IPS-20b (cell line): ENCODE measurements around the gene TTC16.

Source experiments
- H3K27ac ChIP-seq: one replicate; pipeline ENCODE4 v1.5.1; 2013; ENCODE audit warnings: low read length
- H3K27me3 ChIP-seq: 2 replicates; pipeline ENCODE4 v1.6.1; 2013; ENCODE audit warnings: mild to moderate bottlenecking, low read length, inconsistent platforms; ENCODE audit not compliant: insufficient read depth
- H3K36me3 ChIP-seq: 2 replicates; pipeline ENCODE4 v1.6.1; 2013; ENCODE audit warnings: low read depth, mild to moderate bottlenecking, inconsistent platforms, low read length, moderate library complexity; ENCODE audit not compliant: insufficient read depth
- H3K4me1 ChIP-seq: 2 replicates; pipeline ENCODE4 v1.6.1; 2013; ENCODE audit warnings: mild to moderate bottlenecking, control low read depth, inconsistent platforms, low read length, moderate library complexity; ENCODE audit not compliant: insufficient read depth
- H3K4me3 ChIP-seq: 2 replicates; pipeline ENCODE4 v1.5.1; 2013; ENCODE audit warnings: mild to moderate bottlenecking, low read length, inconsistent platforms
- H3K9ac ChIP-seq: 2 replicates; pipeline ENCODE4 v1.6.1; 2013; ENCODE audit warnings: low read depth, mild to moderate bottlenecking, inconsistent platforms, low read length, moderate library complexity
- H3K9me3 ChIP-seq: 2 replicates; pipeline ENCODE4 v1.6.1; 2013; ENCODE audit warnings: mild to moderate bottlenecking, low read depth, low read length, inconsistent platforms; ENCODE audit not compliant: insufficient read depth

Gene TTC16

DNA sequence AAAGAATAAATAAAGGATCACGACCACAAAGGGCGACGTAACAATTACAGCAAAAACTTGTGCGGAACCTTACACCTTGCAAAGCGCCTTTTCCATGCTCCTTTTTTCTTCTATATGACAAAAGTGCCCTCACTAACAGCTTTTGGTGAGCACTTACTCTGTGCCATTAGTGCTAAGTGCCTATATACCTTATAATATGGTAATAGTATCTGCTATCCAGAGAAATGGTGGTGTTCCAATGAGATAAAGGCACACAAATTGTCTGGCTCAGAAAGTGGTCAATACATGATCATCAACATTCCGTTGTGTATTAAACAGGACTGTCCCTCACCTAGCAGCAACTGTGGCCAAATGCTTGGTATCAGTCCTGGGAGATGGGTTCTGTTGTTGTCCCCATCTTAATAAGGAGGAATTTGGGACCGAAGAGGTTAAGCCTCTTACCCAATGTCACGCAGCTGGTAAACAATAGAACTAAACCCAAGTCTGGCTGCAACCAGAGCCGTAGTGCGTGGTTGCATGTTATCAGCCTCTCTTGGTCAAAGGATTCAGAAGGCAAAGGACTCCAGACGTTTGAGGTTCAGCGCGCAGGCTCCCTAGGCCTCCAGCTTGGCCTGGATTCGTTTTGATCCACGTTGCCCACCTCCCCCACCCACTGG lies 19.8 kb downstream of the TTC16 start:
- Histone ChIP-seq H3K9ac (no peak overlapping the region; the same call in 1 of the 2 replicates), H3K36me3 (no peaks in the 10 kb centered on the region), H3K27ac (no peak overlapping the region)

DNA sequence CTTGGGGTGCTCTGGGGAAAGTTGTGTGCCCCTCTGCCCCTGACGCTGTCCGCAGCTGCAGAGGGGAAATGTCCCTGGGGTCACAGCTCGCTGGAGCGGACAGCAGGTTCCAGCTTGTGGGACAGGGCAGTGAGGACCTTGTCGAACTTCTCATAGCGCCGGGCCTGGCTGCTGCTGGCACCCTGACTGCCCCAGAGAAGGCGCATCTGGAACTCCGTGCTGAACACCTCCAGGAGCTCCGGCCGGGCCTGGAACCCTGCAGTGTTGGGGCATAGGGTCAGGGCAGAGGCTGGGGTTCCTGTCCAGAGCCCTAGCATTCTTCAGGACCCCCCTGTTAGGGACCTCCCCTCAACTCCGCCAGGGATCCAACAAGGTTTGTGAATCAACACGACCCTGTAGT lies 22.8 kb downstream of the TTC16 start:
- Histone ChIP-seq H3K4me1 (no peaks in the 10 kb centered on the region; the same call in 1 of the 2 replicates), H3K9ac (no peak overlapping the region), H3K27me3 (no peaks in the 10 kb centered on the region), H3K27ac (no peak overlapping the region), H3K36me3 (no peaks in the 10 kb centered on the region), H3K9me3 (no peaks in the 10 kb centered on the region), H3K4me3 (no peak overlapping the region)

More for the DNA sequence above, 19.8 kb downstream of the TTC16 start:
- Histone ChIP-seq H3K9me3 (no peaks in the 10 kb centered on the region), H3K4me3 (peak overlapping the region; percentile 44; the same call in 1 of the 2 replicates), H3K4me1 (no peaks in the 10 kb centered on the region), H3K27me3 (no peaks in the 10 kb centered on the region)

DNA sequence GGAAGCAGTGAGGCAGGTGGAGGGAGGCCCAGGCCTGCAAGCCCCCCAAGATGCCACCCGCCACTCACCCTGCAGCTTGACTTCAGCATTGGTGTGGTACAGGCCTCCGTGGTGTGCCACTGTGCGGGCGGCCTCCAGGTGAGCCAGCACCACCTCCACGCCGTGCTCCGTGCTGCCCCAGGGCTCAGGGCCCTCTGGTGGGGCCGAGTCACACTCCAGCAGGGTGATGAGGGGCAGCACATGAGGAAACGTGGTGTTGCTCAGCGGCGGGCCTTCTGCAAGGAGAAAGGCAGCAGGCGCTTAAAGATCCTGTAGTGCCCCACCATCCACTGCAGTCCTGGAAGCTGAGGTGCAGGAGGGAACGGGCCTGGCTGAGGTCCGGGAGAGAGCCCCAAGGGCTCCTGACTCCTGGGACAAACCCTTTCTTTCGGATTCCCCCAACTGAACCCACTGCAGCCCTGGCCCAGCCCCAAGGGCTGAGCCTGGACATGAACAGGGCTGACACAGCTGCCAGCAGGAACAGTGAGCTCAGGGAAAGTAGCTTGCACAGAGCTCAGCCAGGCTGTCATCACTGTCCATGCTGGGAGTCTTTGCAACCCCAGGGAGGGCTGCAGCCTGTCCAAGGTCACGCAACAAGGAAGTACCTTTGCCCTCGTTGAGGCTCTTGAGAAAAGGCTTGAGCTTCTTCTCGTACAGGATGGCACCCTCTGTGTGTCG lies 23.9 kb downstream of the TTC16 start:
- no peak overlapping the region for H3K27ac ChIP-seq
- H3K9ac ChIP-seq = no peak overlapping the region
- H3K36me3 ChIP-seq = no peaks in the 10 kb centered on the region
- no peaks in the 10 kb centered on the region; the same call in 1 of the 2 replicates for H3K4me1 ChIP-seq
- no peak overlapping the region for H3K4me3 ChIP-seq
- H3K9me3 ChIP-seq = no peaks in the 10 kb centered on the region
- H3K27me3 ChIP-seq = no peaks in the 10 kb centered on the region

DNA sequence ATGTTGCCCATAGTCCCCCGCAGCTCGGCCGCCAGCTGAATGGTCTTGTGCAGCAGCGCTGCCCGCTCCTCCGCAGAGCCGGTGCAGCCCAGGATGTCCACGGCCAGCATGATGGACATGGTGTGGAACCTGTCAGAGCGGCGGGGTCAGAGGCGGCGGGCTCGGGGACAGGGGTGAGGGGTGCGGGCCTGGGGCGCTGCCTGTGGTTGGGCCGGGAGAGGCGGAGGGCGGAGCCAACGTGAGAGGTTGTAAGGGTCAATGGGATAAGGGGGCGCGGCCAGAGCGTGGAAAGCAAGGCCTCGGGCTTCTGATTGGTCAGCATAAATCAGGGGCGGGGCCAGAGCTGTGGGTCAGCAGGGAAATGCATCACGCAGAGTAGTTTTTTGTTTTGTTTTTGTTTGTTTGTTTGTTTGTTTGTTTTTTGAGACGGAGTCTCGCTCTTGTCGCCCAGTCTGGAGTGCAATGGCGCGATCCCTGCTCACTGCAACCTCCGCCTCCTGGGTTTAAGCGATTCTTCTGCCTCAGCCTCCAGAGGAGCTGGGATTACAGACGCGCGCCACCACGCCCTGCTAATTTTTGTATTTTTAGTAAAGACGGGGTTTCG lies 26.1 kb downstream of the TTC16 start:
- H3K27me3 ChIP-seq = no peaks in the 10 kb centered on the region
- H3K27ac ChIP-seq = no peak overlapping the region
- H3K4me3 ChIP-seq = peak overlapping the region; percentile 77
- no peaks in the 10 kb centered on the region for H3K9me3 ChIP-seq
- H3K36me3 ChIP-seq = no peaks in the 10 kb centered on the region
- H3K9ac ChIP-seq = peak overlapping the region; percentile 66; the same call in 1 of the 2 replicates
- no peaks in the 10 kb centered on the region; the same call in 1 of the 2 replicates for H3K4me1 ChIP-seq

DNA sequence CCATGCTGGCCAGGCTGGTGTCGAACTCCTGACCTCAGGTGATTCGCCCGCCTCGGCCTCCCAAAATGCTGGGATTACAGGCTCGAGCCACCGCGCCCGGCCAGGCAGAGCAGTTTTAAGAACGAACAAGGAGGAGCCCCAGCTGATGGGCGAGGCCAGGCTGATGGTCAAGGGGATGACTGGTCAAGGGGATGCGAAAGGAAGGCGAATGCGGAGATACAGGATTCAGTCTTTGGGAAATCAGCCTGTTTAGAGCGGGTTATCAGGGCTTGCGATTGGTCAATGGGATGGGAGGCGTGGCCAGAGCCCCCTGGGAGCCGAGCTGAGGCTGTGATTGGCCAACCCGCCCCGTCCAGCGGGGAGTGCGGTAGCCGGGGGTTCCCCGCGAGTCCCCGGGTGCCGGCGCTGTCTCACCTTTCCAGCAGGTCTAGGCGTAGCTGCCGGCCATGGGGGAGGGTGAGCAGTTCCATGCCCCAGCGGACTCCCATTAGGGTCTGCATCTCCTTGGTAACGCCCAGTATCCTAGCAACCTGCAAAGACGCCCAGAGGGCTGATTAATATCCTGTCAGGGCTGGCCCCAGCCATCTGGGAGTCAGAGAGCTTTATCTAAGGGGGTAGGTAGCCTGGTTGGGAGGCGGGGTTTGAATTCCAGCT lies 26.7 kb downstream of the TTC16 start:
- H3K9me3 ChIP-seq = no peaks in the 10 kb centered on the region
- H3K27me3 ChIP-seq = no peaks in the 10 kb centered on the region
- peak overlapping the region; percentile 66; the same call in 1 of the 2 replicates for H3K9ac ChIP-seq
- no peak overlapping the region for H3K27ac ChIP-seq
- no peaks in the 10 kb centered on the region; the same call in 1 of the 2 replicates for H3K4me1 ChIP-seq
- H3K4me3 ChIP-seq = peak overlapping the region; percentile 77
- H3K36me3 ChIP-seq = no peaks in the 10 kb centered on the region

DNA sequence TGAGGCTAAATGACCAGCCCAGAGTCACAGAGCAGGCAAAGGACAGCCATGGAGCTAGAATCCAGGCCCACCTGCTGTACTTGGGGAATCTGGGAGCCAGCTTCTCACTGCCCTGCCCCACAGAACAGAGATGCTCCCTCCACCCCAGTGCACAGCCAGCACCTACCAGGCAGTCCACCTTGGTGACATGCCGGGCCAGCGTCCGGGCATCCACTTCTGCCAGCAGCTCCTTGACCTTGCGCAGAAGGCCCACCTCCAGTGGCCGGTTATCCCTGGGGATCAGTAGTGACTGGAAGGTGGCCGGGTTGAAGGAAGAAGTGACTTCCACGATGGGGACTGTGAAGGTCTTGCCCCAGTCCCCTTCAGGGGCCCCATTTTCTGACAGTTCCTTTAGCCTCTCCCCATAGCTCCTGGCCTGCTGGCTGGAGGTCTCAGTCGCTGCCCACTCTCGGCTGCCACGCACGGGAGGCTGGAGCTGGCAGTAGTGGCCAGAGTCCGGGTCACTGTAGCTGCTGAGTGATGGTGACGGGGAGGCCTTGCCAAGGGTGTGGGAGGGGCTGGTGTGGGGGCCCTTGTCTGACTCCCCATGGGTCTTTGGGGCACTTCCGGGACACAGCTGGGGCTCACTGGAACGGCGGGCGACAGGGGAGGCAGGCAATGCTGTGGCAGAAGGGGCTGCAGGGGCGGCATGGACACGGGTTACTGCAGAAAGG lies 28.7 kb downstream of the TTC16 start:
- Histone ChIP-seq H3K27ac (no peak overlapping the region), H3K9ac (no peak overlapping the region), H3K27me3 (no peaks in the 10 kb centered on the region), H3K4me3 (no peak overlapping the region), H3K36me3 (peaks cover 11% of the 10 kb centered on the region; the same call in 1 of the 2 replicates), H3K9me3 (no peaks in the 10 kb centered on the region), H3K4me1 (no peaks in the 10 kb centered on the region; the same call in 1 of the 2 replicates)

DNA sequence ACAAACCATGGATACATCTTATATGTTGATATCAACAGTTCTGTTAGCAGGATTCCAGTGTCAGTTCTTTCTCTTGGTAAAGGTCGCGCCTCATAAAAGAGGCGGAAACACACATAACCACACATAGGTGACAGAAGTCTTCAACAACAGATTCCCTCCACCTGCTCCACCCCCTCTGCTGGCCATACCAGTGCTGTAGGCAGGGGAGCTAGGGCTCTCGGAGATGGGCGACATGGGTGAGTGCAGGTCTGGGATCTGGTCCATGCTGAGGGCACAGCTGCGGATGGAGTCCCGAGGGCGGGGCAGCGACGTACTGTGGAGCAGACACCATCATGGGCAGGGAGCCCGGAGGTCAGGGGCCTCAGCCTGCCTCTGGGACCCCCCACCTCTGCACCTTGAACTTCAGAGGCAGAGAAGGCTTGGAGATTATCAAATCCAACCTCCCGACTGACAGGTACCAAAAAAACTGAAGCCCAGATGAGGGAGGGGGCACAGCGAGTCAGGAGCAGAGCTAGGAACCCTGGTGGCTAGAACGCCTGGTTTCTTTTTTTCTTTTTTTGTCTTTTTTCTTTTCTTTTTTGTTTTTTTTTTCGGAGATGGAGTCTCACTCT lies 31.2 kb downstream of the TTC16 start:
- Histone ChIP-seq H3K27me3 (peaks cover 6% of the 10 kb centered on the region), H3K36me3 (peaks cover 19% of the 10 kb centered on the region)

DNA sequence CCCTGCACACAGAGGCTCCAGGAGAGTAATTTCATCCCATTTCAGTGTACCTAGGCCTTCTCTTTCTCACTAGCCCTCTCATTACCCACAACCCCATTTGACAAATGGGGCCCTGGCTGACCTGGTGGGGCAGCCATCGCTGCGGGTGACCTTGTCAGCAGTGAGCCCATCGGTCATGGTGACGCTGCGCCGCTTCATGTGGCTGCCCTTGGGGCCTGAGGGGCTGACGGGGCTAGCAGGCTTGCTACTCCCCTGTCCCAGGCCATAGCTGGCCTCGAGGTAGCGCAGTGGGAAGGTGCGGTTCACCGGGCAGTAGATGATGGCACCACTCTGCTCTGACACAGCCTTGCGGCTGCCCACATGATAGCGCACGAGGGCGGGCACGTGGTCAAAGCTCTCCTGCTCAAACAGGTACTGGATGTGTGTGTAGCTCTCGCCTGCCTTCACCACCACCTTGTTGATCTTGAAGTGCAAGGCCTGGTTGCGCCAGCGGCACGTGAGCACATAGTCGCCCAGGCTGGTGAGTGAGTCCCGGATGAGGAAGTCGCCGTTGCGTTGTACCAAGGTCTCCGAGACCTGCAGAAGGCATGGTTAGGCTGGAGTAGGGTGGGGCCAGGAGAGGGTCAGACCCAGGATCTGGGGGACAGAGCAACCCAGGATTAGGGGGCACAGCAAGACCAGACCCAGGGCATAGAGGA lies 33.4 kb downstream of the TTC16 start:
- Histone ChIP-seq H3K9me3 (no peaks in the 10 kb centered on the region), H3K4me1 (no peaks in the 10 kb centered on the region), H3K4me3 (no peak overlapping the region), H3K27ac (no peak overlapping the region), H3K27me3 (peaks cover 28% of the 10 kb centered on the region), H3K9ac (no peak overlapping the region), H3K36me3 (peaks cover 19% of the 10 kb centered on the region)

More for the DNA sequence above, 31.2 kb downstream of the TTC16 start:
- Histone ChIP-seq H3K4me3 (no peak overlapping the region), H3K4me1 (no peaks in the 10 kb centered on the region; the same call in 1 of the 2 replicates), H3K9ac (no peak overlapping the region), H3K9me3 (no peaks in the 10 kb centered on the region), H3K27ac (no peak overlapping the region)

DNA sequence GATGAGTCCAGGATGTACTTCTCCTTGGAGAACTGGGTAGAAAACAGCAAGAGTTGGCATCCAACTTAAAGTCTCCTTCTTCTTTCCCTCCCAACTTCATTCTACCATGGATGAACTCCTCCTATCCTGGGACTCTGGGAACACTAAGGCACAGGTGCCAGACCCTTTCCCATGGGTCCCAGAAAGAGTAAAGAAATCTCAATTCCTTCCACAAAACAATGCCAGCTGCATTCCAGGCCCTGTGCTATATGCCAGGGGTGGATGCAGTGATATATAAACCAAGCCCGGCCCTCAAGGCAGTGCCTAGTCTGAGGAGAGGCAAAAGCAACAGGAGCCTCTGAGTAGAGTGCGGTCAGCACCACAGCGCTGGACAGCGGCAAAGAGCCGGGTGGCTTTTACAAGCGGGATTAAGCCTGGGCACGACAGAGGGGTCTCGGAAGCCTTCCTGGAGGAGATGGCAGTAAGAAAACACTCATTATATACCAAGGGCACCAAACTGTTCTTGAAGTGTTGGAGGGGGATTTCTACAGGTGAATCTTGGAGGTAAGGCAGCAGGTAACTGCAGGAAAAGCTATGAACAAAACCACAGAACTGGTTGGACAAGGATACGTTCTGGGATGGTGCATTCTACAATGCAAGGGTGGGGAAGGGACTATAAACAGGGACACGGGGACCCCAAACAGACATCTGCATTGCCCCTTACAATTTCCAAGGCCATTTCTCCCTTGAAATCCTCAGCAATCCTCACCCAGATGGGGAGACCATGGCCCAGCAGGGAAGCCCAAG lies 35.6 kb downstream of the TTC16 start:
- Histone ChIP-seq H3K36me3 (peaks cover 19% of the 10 kb centered on the region), H3K4me1 (peaks cover 4% of the 10 kb centered on the region), H3K27ac (no peak overlapping the region), H3K4me3 (no peak overlapping the region), H3K27me3 (peaks cover 45% of the 10 kb centered on the region), H3K9ac (no peak overlapping the region), H3K9me3 (no peaks in the 10 kb centered on the region)

DNA sequence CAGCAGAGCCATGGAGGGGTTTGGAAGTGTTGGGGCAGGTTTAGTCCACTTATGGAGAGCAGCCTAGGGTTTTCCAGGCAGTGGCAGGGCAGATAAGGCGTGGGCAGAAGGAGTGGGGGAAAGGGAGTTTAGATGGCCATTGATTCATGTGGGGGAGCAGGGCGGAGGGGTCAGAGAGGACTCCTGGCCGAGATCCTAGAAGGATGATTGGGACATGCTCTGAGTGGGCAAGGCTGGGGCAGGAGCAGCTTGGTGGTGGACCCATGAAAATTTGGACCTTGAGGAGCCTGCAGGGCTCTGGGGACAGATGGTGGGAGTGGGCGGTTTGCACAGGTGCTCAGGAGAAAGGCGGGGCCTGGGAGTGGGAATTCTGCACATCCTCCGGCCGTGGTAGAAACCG lies 37.3 kb downstream of the TTC16 start:
- Histone ChIP-seq H3K27ac (no peak overlapping the region), H3K9ac (no peak overlapping the region), H3K9me3 (no peaks in the 10 kb centered on the region), H3K27me3 (peaks cover 48% of the 10 kb centered on the region), H3K4me1 (peaks cover 4% of the 10 kb centered on the region), H3K4me3 (no peak overlapping the region), H3K36me3 (peaks cover 19% of the 10 kb centered on the region)
